ENCODE measurements around the gene LRCH1. TPM values are rescaled to one million over a fixed set of nuclear protein-coding genes. Genes with fewer than 3 reads are reported as not detected.
A peak's percentile ranks its signal among the peaks of the same experiment; 100 is the strongest.

The LRCH1 gene
- total and polyA plus RNA-seq, 10 of the 15 experiments (the other 5 are each of a cell fraction or from before 2014, with no cell fraction given), result 5.3 to 48.9 (median 14.4) TPM

GRCh38 chr13:46577696-46578589 is 25.0 kb downstream of the LRCH1 start (continued):
- TF ChIP-seq IKZF2 (IDR thresholded peaks at IDR 0.05) (no peak; a peak in 1 of 4 replicates), CHD2 (IDR thresholded peaks at IDR 0.05; ENCODE audit: borderline replicate concordance, low read depth, low read length) (peak; percentile 48; the same call in 1 of the 2 replicates), JUNB (IDR thresholded peaks at IDR 0.05) (no peak), EP300 (IDR thresholded peaks at IDR 0.05; ENCODE audit: borderline replicate concordance in 1 of 2, control insufficient read depth in 1 of 2, low read depth in 2 of 2, low read length in 2 of 2) (no peak), MTA3 (IDR thresholded peaks at IDR 0.05; ENCODE audit: borderline replicate concordance, low read length) (0 out of 2 replicates have a peak, but pooled peaks have one; percentile 50), SIX5 (IDR thresholded peaks at IDR 0.05; ENCODE audit: low read depth, low read length, severe bottlenecking) (no peak), MEF2B (IDR thresholded peaks at IDR 0.05; ENCODE audit: partially characterized antibody, poor library complexity, severe bottlenecking) (no peak), BCLAF1 (IDR thresholded peaks at IDR 0.05) (0 out of 2 replicates have a peak, but pooled peaks have one; percentile 54), ZBED1 (IDR thresholded peaks at IDR 0.05; ENCODE audit: borderline replicate concordance) (no peak), MAX (IDR thresholded peaks at IDR 0.05; ENCODE audit: low read depth, low read length) (0 out of 2 replicates have a peak, but pooled peaks have one; percentile 35), IRF4 (IDR thresholded peaks at IDR 0.05; ENCODE audit: low read depth, low read length) (no peak), BACH1 (IDR thresholded peaks at IDR 0.05; ENCODE audit: borderline replicate concordance) (no peak; the same call in 1 of the 2 replicates)

All from GM12878 (cell line).